Lower leg skin (tissue), 3 donors: ENCODE results near the gene SNRNP25.

ENCODE experiments used
- POLR2A ChIP-seq, 2 donors: fragments of 450-650 bp; IDR thresholded peaks; one replicate each; pipeline ENCODE4 v1.6.1; 2016 to 2017; ENCODE audit warnings: antibody characterized with exemption in 2 of 2, mild to moderate bottlenecking in 1 of 2, moderate library complexity in 1 of 2
- TF ChIP-seq, protein P1 (sequence below), 3 donors: fragments of 450-650 bp; IDR thresholded peaks; one replicate each; pipeline ENCODE4 v1.5.1; 2016; ENCODE audit warnings: antibody characterized with exemption in 3 of 3, mild to moderate bottlenecking in 3 of 3, moderate library complexity in 2 of 3

GRCh38 chr16:58491-59439, 5.1 kb downstream of the SNRNP25 start:
- TF ChIP-seq, protein P1, sequence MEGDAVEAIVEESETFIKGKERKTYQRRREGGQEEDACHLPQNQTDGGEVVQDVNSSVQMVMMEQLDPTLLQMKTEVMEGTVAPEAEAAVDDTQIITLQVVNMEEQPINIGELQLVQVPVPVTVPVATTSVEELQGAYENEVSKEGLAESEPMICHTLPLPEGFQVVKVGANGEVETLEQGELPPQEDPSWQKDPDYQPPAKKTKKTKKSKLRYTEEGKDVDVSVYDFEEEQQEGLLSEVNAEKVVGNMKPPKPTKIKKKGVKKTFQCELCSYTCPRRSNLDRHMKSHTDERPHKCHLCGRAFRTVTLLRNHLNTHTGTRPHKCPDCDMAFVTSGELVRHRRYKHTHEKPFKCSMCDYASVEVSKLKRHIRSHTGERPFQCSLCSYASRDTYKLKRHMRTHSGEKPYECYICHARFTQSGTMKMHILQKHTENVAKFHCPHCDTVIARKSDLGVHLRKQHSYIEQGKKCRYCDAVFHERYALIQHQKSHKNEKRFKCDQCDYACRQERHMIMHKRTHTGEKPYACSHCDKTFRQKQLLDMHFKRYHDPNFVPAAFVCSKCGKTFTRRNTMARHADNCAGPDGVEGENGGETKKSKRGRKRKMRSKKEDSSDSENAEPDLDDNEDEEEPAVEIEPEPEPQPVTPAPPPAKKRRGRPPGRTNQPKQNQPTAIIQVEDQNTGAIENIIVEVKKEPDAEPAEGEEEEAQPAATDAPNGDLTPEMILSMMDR (IDR thresholded peaks at IDR 0.05) = no peak
- no peak for TF ChIP-seq POLR2A (IDR thresholded peaks at IDR 0.05)
